ENCODE results near the gene MED16. TPM values are rescaled to one million over a fixed set of nuclear protein-coding genes. Genes with fewer than 3 reads are reported as not detected.
"Not testable (repeated sequence)": the region's sequence is repeated elsewhere in the genome, so short reads cannot be mapped to it uniquely, and the experiment has no call there.

Gene MED16
- total RNA-seq, 1 donor from 2014 or later: 36.3 TPM

DNA sequence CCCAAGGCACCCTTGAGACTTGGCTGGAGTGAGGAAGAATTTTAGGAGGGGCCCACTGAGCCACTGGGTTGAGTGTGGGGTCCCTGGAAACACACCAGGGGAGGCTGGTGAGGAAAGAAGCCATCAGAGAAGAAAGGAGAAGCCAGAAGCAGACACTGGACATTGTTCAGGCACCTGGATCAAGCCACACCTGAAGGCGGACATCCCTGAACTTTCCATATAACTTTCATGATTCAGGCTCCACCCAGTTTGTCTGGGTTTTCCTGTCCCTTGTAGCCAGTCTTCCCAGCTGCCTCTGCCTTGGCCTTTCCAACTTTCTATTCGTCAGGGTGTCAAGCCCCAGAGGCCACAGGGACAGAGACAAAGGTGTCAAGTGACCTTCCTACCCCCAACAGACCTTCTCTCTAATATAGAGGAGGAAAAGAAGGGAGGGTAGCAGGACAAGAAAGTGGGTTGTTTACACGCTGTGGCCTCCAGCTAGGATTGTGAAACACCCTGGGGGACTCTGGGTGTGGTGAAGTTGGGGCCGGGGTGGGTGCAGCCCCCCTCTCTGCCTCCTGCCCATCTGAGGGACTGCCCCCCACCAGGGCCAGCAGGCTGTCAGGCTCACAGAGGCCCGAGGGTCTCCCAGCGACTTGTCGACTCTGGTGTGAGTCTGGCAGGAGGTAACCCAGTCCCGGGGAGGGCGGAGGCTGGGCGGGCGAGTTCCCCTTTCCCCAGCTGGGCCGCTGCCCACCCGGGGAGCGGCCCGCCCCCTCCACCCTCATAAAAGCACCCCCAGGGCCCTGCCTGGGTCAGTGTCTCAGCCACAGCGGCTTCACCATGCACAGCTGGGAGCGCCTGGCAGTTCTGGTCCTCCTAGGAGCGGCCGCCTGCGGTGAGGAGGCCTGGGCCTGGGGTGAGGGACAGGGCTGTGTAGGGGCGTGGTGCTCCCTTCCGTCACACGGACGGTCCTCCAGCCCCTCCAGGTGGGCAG, 33.8 kb downstream of the MED16 start, which contains the start of gene CFD:
Gene CFD (plus strand): TSS at position 797 of the 976 bp plus-strand sequence. CDS start 26 bp downstream, at position 823.
- no peak for DNase-seq (ENCODE audit: low spot score)
- peak; percentile 14 for ATAC-seq

DNA sequence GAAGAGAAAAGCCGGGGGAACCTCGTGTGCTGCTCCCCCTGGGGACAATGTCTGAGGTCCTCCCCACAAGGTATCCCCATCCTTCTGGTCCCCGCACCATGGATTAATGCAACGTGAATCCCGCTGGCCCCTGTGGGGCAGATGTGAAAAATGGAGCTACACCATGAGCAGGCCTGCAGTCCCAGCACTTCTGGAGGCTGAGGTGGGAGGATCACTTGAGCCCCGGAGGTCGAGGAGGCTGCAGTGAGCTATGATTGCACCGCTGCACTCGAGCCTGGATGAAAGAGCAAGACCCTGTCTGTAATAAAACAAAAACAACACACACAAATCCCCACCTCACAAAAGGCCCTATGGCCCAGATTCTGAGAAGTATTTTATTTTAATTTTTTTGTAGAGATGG, 34.7 kb downstream of the MED16 start:
- DNase-seq (ENCODE audit: low spot score): no peak
- no peak for ATAC-seq

DNA sequence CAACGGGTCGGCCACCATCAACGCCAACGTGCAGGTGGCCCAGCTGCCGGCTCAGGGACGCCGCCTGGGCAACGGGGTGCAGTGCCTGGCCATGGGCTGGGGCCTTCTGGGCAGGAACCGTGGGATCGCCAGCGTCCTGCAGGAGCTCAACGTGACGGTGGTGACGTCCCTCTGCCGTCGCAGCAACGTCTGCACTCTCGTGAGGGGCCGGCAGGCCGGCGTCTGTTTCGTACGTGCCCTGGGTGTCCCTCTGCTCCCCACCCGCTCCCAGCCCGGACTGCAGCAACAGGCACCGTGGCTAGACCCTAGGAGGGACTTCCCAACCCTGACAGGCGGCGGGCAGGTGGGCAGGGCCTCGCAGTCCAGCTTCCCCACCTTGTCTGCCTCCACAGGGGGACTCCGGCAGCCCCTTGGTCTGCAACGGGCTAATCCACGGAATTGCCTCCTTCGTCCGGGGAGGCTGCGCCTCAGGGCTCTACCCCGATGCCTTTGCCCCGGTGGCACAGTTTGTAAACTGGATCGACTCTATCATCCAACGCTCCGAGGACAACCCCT, 37.3 kb downstream of the MED16 start:
- no peak for ATAC-seq
- DNase-seq (ENCODE audit: low spot score): no peak

DNA sequence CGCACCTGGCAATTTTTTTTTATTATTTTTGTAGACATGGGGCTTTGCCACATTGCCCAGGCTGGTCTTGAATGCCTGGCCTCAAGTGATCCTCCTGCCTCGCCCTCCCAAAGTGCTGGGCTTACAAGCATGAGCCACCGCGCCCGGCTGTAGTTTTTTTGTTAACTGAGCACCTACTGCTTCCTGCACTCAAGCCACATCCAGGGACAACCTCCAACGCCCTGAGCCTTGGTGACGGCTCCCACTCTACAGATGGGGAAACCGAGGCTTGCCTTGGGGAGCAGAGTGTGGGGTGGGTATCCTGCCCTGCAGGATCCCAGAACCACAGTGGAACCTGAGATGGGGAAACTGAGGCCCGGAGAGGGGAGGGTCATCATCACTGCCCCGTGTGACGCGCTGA, 37.8 kb downstream of the MED16 start:
- ATAC-seq: no peak

DNA sequence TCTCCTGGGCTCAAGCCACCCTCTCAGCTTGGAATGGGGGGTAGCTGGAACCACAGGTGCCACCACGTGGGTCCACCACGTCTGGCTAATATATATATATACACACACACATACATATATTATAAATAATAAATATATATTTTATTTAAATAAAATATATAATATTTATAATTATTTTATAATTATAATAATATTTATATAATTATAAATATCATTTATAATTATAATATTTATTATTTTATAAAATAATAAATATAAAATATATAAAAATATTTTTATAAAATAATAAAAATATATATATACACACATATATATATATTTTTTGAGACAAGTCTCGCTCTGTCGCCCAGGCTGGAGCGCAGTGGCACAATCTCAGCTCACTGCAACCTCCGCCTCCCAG, 38.4 kb downstream of the MED16 start:
- no peak for DNase-seq (ENCODE audit: low spot score)

More for the DNA sequence above, 37.8 kb downstream of the MED16 start:
- no peak for DNase-seq (ENCODE audit: low spot score)

DNA sequence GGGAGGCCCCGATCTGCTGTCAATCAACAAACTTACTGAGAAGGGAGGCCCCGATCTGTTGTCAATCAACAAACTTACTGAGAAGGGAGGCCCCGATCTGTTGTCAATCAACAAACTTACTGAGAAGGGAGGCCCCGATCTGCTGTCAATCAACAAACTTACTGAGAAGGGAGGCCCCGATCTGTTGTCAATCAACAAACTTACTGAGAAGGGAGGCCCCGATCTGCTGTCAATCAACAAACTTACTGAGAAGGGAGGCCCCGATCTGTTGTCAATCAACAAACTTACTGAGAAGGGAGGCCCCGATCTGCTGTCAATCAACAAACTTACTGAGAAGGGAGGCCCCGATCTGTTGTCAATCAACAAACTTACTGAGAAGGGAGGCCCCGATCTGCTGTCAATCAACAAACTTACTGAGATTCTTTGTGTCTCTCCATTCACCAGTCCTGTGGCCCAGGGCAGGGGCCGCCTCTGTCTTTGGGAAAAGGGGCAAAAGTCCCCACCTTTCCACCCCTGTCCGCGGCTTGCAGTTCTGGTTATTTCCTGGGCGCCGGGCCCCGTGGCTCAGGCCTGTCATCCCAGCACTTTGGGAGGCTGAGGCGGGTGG, 39.3 kb downstream of the MED16 start:
- ATAC-seq; DNase-seq (ENCODE audit: low spot score): not testable (repeated sequence)

More for the DNA sequence above, 38.4 kb downstream of the MED16 start:
- ATAC-seq: no peak

DNA sequence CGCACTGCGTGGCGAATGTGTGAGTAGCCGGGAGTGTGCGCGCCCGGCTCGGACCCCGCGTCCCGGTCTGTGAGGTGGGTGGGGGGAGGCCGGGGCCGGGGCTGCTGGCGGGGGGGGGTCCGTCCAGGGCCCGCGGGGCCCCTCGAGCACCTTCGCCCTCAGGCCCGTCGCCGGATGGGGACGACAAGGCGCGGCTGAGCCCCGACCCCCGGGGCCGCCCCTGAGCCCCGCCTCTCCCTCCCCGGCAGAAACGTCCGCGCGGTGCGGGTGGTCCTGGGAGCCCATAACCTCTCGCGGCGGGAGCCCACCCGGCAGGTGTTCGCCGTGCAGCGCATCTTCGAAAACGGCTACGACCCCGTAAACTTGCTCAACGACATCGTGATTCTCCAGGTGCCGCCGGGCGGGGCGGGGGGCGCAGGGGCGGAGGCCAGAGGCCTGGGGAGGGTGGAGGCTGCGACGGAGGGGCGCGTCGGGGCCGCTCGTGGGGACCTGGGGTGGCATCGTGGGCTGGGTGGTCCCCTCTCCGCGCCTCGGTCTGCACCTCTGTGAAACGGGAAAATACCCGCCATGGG, 39.9 kb downstream of the MED16 start:
- DNase-seq (ENCODE audit: low spot score): no peak
- no peak for ATAC-seq

DNA sequence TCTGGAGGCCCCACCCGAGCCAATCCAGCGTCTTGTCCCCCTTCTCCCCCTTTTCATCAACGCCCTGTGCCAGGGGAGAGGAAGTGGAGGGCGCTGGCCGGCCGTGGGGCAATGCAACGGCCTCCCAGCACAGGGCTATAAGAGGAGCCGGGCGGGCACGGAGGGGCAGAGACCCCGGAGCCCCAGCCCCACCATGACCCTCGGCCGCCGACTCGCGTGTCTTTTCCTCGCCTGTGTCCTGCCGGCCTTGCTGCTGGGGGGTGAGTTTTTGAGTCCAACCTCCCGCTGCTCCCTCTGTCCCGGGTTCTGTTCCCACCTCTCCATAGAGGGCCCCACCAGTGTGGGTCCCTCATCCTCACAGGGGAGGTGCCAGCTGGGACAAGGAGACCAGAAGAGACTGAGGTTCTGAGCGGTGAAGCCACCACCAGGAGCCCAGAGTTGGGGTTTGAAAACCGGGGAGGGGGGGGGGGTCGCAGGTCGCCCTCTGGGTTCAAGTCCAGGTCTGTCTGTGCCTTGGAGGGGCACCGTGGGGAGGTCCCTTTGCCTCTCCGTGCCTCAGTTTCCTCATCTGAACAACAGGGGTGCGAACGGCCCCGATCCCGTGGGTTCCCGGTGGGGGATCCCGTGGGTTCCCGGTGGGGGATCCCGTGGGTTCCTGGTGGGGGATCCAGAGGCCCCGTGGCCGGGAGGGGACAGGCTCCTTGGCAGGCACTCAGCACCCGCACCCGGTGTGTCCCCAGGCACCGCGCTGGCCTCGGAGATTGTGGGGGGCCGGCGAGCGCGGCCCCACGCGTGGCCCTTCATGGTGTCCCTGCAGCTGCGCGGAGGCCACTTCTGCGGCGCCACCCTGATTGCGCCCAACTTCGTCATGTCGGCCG, 40.6 kb downstream of the MED16 start, which contains the start of gene ELANE:
Gene ELANE (plus strand): TSS at position 168 of the 878 bp plus-strand sequence. CDS start 26 bp downstream, at position 194.
- ATAC-seq (no peak), DNase-seq (ENCODE audit: low spot score) (no peak)

DNA sequence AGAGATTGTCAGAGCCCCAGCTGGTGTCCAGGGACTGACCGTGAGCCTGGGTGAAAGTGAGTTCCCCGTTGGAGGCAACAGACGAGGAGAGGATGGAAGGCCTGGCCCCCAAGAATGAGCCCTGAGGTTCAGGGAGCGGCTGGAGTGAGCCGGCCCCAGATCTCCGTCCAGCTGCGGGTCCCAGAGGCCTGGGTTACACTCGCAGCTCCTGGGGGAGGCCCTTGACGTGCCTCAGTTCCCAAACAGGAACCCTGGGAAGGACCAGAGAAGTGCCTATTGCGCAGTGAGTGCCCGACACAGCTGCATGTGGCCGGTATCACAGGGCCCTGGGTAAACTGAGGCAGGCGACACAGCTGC, 42.0 kb downstream of the MED16 start:
- DNase-seq (ENCODE audit: low spot score): peak; percentile 49
- ATAC-seq: no peak

DNA sequence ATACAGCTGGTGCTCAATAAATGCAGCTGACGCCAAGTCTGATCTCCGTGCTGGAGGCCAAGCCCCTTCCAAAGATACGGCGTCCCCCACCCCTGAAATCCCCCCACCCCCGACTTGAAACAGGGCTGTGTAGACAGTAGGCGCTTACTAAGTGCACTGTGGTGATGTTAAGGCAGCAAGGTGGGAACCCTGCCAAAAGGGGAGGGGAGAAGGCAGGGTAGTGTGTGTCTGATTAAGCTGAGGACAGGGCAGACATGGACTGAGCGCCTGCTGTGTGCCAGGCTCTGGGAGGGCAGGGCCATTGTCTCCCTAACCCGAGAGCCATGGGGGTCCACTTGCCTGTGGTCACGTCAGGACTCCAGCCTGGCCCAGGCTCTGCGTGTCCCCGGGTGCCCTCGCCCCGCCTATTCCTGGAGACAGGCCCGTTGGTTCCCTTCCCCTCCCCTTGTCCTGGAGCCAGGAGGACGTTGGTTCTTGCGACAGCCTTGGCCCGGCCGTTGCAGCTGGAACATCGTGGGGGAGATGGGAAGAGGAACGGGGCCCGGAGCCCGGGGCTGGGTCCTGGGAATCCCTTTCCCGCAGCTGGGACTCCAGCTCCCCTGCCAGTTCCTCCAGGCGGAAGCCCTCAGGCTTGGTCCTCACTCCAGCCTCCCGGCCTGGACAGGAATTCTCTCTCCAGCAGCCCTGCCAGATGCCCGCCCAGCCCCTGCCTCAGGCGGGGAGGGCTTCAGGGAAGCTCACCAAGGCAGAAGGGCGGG, 42.6 kb downstream of the MED16 start:
- DNase-seq (ENCODE audit: low spot score): peak; percentile 91
- ATAC-seq: peak; percentile 97

DNA sequence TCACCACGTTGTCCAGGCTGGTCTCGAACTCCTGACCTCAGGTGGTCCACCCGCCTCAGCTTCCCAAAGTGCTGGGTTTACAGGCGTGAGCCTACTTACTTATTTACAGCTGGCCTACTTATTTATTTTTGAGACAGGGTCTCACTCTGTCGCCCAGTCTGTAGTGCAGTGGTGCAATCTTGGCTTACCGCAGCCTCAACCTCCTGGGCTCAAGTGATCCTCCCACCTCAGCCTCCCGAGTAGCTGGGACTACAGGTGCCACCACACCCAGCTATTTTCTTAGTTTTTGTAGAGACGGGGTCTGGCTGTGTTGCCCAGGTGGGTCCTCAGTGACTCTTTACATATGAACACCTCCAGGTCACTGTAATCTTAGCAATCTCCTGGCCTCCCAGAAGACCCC, 43.8 kb downstream of the MED16 start:
- DNase-seq (ENCODE audit: low spot score): not testable (repeated sequence)

DNA sequence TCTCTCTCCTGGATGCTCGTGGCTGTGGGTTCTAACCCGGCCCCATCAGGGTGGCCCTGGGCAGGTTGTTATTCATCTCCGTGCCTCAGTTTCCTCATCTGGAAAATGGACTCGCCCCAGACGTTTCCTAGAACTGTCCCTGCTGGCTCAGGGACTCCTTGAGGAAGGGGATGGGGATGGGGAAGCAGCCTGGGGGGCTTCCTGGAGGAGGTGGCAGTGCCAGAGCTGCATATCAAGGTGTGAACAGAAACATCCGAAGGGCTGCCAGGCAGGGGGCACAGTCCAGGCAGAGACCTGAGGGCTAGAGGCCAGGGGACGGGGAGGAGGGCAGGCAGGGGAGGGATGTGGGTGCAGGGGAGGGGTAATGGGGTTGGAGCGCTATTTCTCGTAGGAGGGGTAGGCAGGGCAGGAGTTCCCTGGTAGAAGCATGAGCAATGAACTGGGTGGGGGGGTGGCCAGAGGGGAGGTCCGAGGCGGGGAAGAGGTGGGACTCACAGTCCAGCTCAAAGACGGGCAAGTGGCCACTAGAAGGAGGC, 44.5 kb downstream of the MED16 start:
- DNase-seq (ENCODE audit: low spot score): no peak

More for the DNA sequence above, 43.8 kb downstream of the MED16 start:
- not testable (repeated sequence) for ATAC-seq

DNA sequence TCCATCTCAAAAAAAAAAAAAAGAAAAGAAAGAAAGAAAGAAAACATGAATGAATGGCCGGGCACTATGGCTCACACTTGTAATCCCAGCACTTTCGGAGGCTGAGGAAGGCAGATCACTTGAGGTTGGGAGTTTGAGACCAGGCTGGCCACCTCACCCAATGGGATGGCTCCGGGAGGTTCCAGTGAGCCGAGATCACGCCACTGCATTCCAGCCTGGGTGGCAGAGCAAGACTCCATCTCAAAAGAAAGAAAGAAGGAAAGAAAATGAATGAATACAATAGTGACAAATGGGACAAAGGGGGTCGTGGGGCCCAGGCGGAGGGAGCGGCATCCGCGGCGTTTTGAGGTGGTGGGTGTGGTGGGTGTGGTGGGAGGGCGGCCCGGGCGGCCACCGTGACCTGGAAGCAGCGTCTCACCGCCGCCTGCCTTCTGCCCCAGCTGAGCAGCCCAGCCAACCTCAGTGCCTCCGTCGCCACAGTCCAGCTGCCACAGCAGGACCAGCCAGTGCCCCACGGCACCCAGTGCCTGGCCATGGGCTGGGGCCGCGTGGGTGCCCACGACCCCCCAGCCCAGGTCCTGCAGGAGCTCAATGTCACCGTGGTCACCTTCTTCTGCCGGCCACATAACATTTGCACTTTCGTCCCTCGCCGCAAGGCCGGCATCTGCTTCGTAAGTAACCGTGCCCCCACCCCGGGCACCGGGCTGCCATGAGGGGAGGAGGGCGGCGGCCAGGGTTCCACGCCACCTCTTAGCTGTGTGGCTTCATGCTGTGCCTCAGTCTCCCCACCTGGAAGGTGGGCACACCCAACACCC, 47.1 kb downstream of the MED16 start:
- DNase-seq (ENCODE audit: low spot score): no peak
- no peak for ATAC-seq

More for the DNA sequence above, 44.5 kb downstream of the MED16 start:
- no peak for ATAC-seq

DNA sequence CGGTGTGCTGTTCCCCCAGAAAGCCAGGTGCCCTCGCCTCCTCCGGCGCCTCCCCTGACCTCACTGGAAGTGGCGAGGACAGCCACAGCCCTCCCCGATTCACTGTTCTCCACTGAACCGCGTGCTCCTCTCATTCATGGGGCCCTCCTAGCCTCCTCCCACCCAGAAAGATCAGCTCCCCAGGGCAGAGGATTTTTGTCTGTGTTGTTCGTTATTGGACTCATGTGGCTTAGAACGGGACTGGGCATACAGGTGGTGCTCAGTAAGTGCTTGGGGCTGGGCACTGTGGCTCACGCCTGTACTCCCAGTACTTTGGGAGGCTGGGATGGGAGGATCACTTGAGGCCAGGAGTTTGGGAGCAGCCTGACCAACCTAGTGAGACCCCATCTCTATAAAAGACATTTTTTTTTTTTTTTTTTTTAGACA, 48.4 kb downstream of the MED16 start:
- ATAC-seq (no peak), DNase-seq (ENCODE audit: low spot score) (no peak)

DNA sequence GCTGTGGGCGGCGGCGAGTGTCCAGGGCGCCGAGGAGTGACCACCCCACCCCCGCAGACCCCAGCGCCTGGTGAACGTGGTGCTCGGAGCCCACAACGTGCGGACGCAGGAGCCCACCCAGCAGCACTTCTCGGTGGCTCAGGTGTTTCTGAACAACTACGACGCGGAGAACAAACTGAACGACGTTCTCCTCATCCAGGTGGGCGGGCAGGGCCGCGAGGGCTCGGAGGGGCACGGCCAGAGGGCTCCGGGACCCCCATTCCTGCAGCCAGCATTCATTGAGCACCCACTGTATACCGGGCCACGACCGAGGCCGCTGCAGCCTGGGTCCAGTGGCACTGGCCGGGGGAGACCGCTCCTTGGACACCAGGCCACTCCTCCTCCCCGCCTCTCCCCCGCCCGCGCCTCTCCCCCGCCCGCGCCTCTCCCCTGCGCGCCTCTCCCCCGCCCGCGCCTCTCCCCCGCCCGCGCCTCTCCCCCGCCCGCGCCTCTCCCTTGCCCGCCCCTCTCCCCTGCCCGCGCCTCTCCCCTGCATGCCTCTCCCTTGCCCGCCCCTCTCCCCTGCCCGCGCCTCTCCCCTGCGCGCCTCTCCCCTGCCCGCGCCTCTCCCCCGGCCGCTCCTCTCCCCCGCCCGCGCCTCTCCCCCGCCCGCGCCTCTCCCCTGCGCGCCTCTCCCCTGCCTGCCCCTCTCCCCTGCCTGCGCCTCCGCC, 49.0 kb downstream of the MED16 start:
- ATAC-seq (peak; percentile 16), DNase-seq (ENCODE audit: low spot score) (no peak)

DNA sequence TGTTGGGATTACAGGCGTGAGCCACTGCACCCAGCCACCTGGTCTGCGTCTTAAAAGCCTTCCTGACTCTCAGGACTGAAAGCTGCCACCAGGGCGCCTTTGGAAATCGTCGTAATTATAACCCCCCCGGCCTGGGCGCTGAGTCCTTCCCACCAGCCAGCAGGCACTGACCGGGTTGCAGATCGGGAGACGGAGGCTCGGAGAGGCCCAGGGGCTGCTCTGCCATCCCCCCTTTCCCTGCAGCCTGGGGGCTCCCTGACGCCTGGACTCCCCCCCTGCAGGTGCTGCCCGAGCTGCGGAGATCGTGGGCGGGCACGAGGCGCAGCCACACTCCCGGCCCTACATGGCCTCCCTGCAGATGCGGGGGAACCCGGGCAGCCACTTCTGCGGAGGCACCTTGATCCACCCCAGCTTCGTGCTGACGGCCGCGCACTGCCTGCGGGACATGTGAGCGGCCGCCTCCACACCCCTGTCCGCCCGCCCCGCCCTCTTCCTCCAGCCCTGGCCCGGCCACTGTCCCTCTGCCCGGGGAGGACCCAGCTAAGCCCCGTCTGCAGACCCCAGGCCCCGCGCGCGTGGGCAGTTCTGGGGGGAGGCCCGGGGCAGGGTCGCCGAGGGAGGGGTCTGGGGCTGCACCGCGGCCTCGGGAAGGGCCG, 49.7 kb downstream of the MED16 start:
- DNase-seq (ENCODE audit: low spot score) (no peak), ATAC-seq (peak; percentile 67)

DNA sequence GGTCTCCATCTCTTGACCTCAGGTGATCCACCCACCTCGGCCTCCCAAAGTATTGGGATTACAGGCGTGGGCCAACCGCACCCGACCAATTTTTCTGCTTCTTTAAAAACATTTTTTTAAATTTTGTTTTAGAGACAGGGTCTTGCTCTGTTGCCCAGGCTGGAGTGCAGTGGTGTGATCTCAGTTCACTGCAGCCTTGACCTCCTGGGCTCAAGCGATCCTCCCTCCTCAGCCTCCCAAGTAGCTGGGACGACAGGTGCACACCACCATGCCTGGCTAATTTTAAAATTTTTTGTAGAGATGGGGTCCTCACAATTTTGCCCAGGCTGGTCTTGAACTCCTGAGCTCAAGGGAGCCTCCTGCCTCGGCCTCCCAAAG, 50.2 kb downstream of the MED16 start:
- DNase-seq (ENCODE audit: low spot score): not testable (repeated sequence)

More for the DNA sequence above, 50.2 kb downstream of the MED16 start:
- not testable (repeated sequence) for ATAC-seq
